HFFc6 (cell line): ENCODE data around the gene MYORG. TPM values are rescaled to one million over a fixed set of nuclear protein-coding genes. Genes with fewer than 3 reads are reported as not detected.
A peak's percentile ranks its signal among the peaks of the same experiment; 100 is the strongest.
"Not testable (repeated sequence)": the region's sequence is repeated elsewhere in the genome, so short reads cannot be mapped to it uniquely, and the experiment has no call there.

Experiments used
- DNase-seq: peaks from one replicate; pipeline ENCODE4 v3.0.0-alpha.2; 2018
- H3K27ac Mint-ChIP-seq: 2 replicates; pipeline ENCODE4 v1.8.0; 2020; ENCODE audit warnings: mild to moderate bottlenecking, mixed read lengths
- H3K27me3 Mint-ChIP-seq: 2 replicates; pipeline ENCODE4 v1.8.0; 2021; ENCODE audit warnings: mild to moderate bottlenecking, moderate library complexity, mixed read lengths; ENCODE audit not compliant: insufficient read depth
- H3K36me3 Mint-ChIP-seq: 2 replicates; pipeline ENCODE4 v1.8.0; 2021; ENCODE audit warnings: low read depth, mixed read lengths
- H3K4me1 Mint-ChIP-seq: 2 replicates; pipeline ENCODE4 v1.8.0; 2020; ENCODE audit warnings: low read depth, mixed read lengths
- H3K4me3 Mint-ChIP-seq: 2 replicates; pipeline ENCODE4 v1.8.0; 2020; ENCODE audit warnings: mild to moderate bottlenecking, moderate library complexity, mixed read lengths
- H3K9me3 Mint-ChIP-seq: 2 replicates; pipeline ENCODE4 v1.8.0; 2020; ENCODE audit warnings: mild to moderate bottlenecking, mixed read lengths
- CTCF ChIP-seq: fragments of 200-600 bp; sonication (generic); IDR thresholded peaks from 2 replicates; pipeline ENCODE4 v1.5.0; 2021; ENCODE audit warnings: antibody characterized with exemption, mild to moderate bottlenecking
- total RNA-seq, 6 experiments: library from RNA; stranded (reverse); fragmentation: NEBNext Ultra II Directional; extraction: Animal tissue kit (Norgen Biotek cat#: 25700); gene quantifications; 2 replicates in 1 of 6; 3 replicates in 5 of 6; pipeline ENCODE4 v1.2.3, GENCODE V29; 2021

Gene MYORG
- total RNA-seq, 6 experiments from 2014 or later, result 0.96 to 2.2 (median 1.4) TPM

- peaks cover 17% of the 10 kb centered on the region for H3K9me3 Mint-ChIP-seq
- no peaks in the 10 kb centered on the region for H3K4me1 Mint-ChIP-seq
- peaks cover 11% of the 10 kb centered on the region for H3K27me3 Mint-ChIP-seq
- no peak overlapping the region for H3K27ac Mint-ChIP-seq
- no peak overlapping the region for H3K4me3 Mint-ChIP-seq
- TF ChIP-seq CTCF, result peak; percentile 34
- H3K36me3 Mint-ChIP-seq, result peaks cover 10% of the 10 kb centered on the region
- DNase-seq, result no peak
Measured at GRCh38 chr9:34370970-34371880, 5.5 kb downstream of the MYORG start.

GRCh38 chr9:34370335-34370969 lies 6.2 kb downstream of the MYORG start:
- Mint-ChIP-seq H3K9me3 (peaks cover 17% of the 10 kb centered on the region), H3K4me3 (no peak overlapping the region), H3K27ac (no peak overlapping the region), H3K27me3 (peaks cover 11% of the 10 kb centered on the region), H3K36me3 (peaks cover 10% of the 10 kb centered on the region), H3K4me1 (no peaks in the 10 kb centered on the region)
- DNase-seq, result no peak
- TF ChIP-seq CTCF, result no peak

- H3K27me3 Mint-ChIP-seq, result peaks cover 11% of the 10 kb centered on the region
Measured at GRCh38 chr9:34369636-34370035, 7.1 kb downstream of the MYORG start.

GRCh38 chr9:34368796-34369195 lies 7.9 kb downstream of the MYORG start:
- not testable (repeated sequence) for DNase-seq, H3K4me1 Mint-ChIP-seq, H3K4me3 Mint-ChIP-seq, H3K36me3 Mint-ChIP-seq, H3K27ac Mint-ChIP-seq, H3K27me3 Mint-ChIP-seq
- peaks cover 17% of the 10 kb centered on the region for H3K9me3 Mint-ChIP-seq

More at GRCh38 chr9:34369636-34370035, 7.1 kb downstream of the MYORG start:
- DNase-seq, result no peak
- H3K27ac Mint-ChIP-seq, result no peak overlapping the region
- no peaks in the 10 kb centered on the region for H3K4me1 Mint-ChIP-seq
- H3K4me3 Mint-ChIP-seq, result no peak overlapping the region
- H3K36me3 Mint-ChIP-seq, result peaks cover 10% of the 10 kb centered on the region
- no peak for TF ChIP-seq CTCF
- H3K9me3 Mint-ChIP-seq, result peaks cover 17% of the 10 kb centered on the region

- H3K4me1 Mint-ChIP-seq, H3K36me3 Mint-ChIP-seq, H3K4me3 Mint-ChIP-seq, DNase-seq, H3K27ac Mint-ChIP-seq, H3K27me3 Mint-ChIP-seq: not testable (repeated sequence)
- H3K9me3 Mint-ChIP-seq, result peaks cover 17% of the 10 kb centered on the region
Measured at GRCh38 chr9:34367751-34368410, 8.8 kb downstream of the MYORG start.

GRCh38 chr9:34366365-34366764 lies 10.3 kb downstream of the MYORG start:
- H3K27ac Mint-ChIP-seq, result no peak overlapping the region
- peaks cover 10% of the 10 kb centered on the region for H3K36me3 Mint-ChIP-seq
- no peaks in the 10 kb centered on the region for H3K4me1 Mint-ChIP-seq
- TF ChIP-seq CTCF, result no peak
- H3K27me3 Mint-ChIP-seq, result peaks cover 2% of the 10 kb centered on the region
- H3K9me3 Mint-ChIP-seq, result peaks cover 17% of the 10 kb centered on the region
- no peak for DNase-seq
- H3K4me3 Mint-ChIP-seq, result no peak overlapping the region
